SW 1271 (cell line): ENCODE measurements around the gene ZNF618.

Source experiments
- DNase-seq, 2 experiments: peaks; one replicate each; lab custom pipeline; 2025; lab: John Stamatoyannopoulos, UW

Gene ZNF618

GRCh38 chr9:114098936-114099668 lies 223.0 kb downstream of the ZNF618 start, which contains the start of gene KIF12:
Gene KIF12, minus strand, starts transcription at chr9:114099292. Its CDS starts 16 bp downstream, at chr9:114099276.
- no peak for DNase-seq

- no peak for DNase-seq
These were observed 223.7 kb downstream of the ZNF618 start for GRCh38 chr9:114099669-114100270.

- no peak for DNase-seq
These were observed 224.4 kb downstream of the ZNF618 start for GRCh38 chr9:114100536-114100935.

- DNase-seq: no peak
These were observed 226.4 kb downstream of the ZNF618 start for GRCh38 chr9:114102484-114102883.

GRCh38 chr9:114105236-114105635 lies 229.1 kb downstream of the ZNF618 start:
- no peak for DNase-seq
